ENCODE results near the gene LAMTOR3.
"Not testable (repeated sequence)": the region's sequence is repeated elsewhere in the genome, so short reads cannot be mapped to it uniquely, and the experiment has no call there.

LAMTOR3 gene

DNA sequence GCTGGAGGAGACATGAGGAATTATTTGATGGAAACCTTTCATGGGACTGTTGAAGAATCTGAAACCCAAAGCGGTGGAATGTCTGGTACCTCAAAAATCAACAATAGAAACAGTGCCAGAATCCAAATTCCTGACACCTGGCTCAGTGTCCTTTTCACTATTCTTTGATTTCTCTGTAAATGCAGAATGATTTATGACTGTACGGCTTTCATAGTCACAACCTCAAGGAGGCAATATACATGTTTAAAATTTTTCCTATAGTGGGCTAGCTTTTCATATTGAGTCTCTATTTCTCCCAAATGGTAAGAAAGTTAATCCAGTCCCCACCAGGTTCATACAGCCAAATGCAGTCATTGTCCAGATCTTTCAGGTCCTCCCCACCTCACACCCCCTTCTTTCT is 58.3 kb downstream of the LAMTOR3 start:
- DNase-seq (ENCODE audit: extremely low spot score, insufficient read length, low read depth) (no peak), FAIRE-seq (no peak)

DNA sequence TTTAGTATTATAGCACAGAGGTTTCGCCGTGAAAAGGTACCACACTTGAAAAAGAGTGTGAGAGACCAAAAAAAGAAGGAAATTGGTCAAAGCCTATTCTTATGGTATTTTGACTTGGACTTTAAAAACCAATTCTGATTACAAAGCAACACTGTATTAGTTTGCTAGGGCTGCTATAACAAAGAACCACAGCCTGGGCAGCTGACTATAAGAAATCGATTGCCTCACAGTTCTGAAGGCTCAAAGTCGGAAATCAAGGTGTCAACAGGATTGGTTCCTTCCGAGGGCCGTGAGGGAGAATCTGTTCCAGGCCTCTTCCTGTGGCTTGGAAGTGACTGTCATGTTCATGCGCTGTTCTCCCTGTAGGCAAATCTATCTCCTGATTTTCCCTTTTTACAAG is 59.7 kb downstream of the LAMTOR3 start:
- FAIRE-seq = no peak
- no peak for DNase-seq (ENCODE audit: extremely low spot score, insufficient read length, low read depth)

DNA sequence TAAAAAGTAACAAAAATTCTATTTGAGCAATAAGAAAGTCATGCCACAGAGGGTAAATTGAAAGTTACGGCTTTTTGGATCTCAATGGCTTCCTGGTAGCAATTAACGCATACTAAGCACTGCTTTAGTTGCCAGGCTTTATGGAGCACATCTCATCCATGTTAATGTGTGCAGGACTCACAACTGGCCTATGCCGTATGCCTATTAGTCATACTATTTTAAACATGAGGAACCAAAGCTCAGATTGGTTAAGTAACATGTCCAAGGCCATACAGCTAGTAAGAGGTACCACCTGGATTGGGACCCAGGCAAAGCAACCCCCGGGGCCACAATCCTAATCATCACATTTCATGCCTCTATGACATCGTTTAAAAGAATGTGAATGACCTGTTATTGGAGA is 60.5 kb downstream of the LAMTOR3 start:
- DNase-seq (ENCODE audit: extremely low spot score, insufficient read length, low read depth) (no peak), FAIRE-seq (no peak)

DNA sequence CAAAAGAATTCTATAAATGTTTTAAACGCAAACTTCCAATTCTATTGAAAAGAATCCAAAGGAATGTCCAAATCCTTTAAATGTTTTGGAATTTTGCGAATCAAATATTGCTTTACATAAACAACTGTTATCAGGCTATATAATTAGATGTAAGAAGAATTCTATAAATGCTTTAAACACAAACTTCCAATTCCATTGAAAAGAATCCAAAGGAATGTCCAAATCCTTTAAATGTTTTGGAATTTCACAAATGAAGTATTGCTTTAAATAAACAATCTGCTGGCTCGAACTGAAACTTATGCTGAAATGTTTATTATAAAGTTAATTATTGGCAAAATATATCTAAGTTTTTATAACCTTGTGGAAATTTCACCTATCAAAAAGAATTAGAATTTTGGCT is 61.5 kb downstream of the LAMTOR3 start:
- FAIRE-seq (no peak), DNase-seq (ENCODE audit: extremely low spot score, insufficient read length, low read depth) (no peak)

DNA sequence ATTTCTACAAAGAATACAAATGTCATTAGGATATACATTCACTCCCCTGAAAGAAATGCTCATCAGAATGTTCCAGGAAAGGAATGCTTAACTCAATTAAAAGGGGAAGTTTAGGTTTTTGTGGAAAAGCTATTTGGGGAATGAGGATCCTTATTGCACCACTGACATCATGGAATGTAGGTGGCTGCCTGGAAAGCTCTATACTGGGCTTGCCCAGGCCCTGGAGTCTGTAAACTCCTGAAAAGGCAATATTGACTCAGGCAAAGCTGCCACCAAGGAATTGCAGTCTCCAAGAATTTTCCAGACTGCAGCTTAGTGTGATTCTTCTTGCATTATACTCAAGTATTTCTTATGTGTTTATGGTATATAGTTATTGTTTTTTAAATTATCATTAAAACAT is 61.9 kb downstream of the LAMTOR3 start:
- no peak for DNase-seq (ENCODE audit: extremely low spot score, insufficient read length, low read depth)
- no peak for FAIRE-seq

DNA sequence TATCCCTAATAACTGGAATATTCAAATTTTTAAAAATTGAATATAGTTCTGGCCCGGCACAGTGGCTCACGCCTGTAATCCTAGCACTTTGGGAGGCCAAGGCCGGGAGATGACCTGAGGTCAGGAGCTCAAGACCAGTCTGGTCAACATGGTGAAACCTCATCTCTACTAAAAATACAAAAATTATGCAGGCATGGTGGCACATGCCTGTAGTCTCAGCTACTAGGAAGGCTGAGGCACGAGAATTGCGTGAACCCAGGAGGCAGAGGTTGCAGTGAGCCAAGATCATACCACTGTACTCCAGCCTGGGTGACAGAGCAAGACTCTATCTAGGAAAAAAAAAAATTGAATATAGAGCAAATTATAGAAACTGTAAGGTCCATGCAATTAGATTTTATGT is 64.2 kb downstream of the LAMTOR3 start:
- not testable (repeated sequence) for FAIRE-seq

DNA sequence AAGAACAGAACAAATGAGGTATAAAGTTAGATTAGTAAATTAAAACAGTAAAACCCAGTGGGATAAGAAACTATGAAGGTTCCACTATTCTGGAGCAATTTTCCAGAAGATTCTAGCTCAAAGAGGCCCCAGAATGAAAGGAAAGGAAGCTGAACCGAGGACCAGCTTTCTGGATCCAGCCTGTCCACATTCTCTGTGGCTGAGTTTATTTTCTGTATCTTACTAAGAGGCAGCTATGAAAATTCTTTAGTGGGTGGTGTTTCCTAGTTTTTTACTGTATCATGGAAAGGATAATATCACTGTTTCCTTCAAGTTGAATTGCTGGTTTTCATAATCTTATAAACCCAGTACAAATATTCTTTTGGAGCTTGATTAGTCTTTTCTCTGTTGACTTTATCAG is 65.8 kb downstream of the LAMTOR3 start:
- DNase-seq (ENCODE audit: extremely low spot score, insufficient read length, low read depth) (no peak), FAIRE-seq (no peak)

More for the DNA sequence above, 64.2 kb downstream of the LAMTOR3 start:
- not testable (repeated sequence) for DNase-seq (ENCODE audit: extremely low spot score, insufficient read length, low read depth)
